H1 (cell line): ENCODE results near the gene ZDHHC11. TPM values are rescaled to one million over a fixed set of nuclear protein-coding genes. Genes with fewer than 3 reads are reported as not detected.

Experiments used
- CHD7 ChIP-seq: fragments of 300-600 bp; sonication (generic); IDR thresholded peaks from 2 replicates; pipeline ENCODE4 v1.7.1; 2012; ENCODE audit warnings: low read length, moderate library complexity, mild to moderate bottlenecking, inconsistent platforms; ENCODE audit not compliant: insufficient replicate concordance
- EP300 ChIP-seq, 2 experiments: IDR thresholded peaks; 1 replicate in 1 of 2; 2 replicates in 1 of 2; pipeline ENCODE4 v1.6.1; 2011 to 2012; ENCODE audit warnings: low read depth in 2 of 2, low read length in 2 of 2, mild to moderate bottlenecking in 2 of 2, borderline replicate concordance in 1 of 2, inconsistent platforms in 1 of 2, moderate library complexity in 1 of 2
- RBBP5 ChIP-seq: IDR thresholded peaks from 2 replicates; pipeline ENCODE4 v1.7.1; 2012; ENCODE audit warnings: low read depth, mild to moderate bottlenecking, inconsistent platforms, low read length, moderate library complexity, borderline replicate concordance
- TAF7 ChIP-seq: optimal IDR thresholded peaks from 2 replicates; pipeline ENCODE3; 2011; ENCODE audit warnings: low read depth, mild to moderate bottlenecking, inconsistent platforms, low read length, moderate library complexity, borderline replicate concordance
- USF2 ChIP-seq: IDR thresholded peaks from 2 replicates; pipeline ENCODE4 v1.6.1; 2011; ENCODE audit warnings: low read length, improper control_type of control experiment
- polyA plus RNA-seq, 7 experiments: library from polyadenylated mRNA; depleted of rRNA in 3 of 7; stranded (reverse) in 5 of 7; unstranded in 2 of 7; fragments of >200 nt in 5 of 7; fragments of 200-250 nt in 2 of 7; gene quantifications; 1 replicate in 5 of 7; 2 replicates in 1 of 7; 4 replicates in 1 of 7; pipeline versions ENCODE4 v1.2.1 to v1.2.3, GENCODE V29; 2011 to 2013; ENCODE audit warnings: missing spikeins in 2 of 7, mixed read lengths in 2 of 7
- total RNA-seq: library from RNA; stranded (reverse); fragmentation: NEBNext Ultra II Directional; extraction: Animal tissue kit (Norgen Biotek cat#: 25700); gene quantifications from 2 replicates; pipeline ENCODE4 v1.2.1, GENCODE V29; 2021

The ZDHHC11 gene
- total and polyA plus RNA-seq, 2 of the 8 experiments (the other 6 are each of a cell fraction or from before 2014, with no cell fraction given): 4.7 to 16.6 TPM

GRCh38 chr5:756171-756570 is 94.6 kb downstream of the ZDHHC11 start (continued):
- no peak for TF ChIP-seq CHD7
- no peak for TF ChIP-seq USF2
- TF ChIP-seq EP300 (IDR thresholded peaks at IDR 0.05; ENCODE audit: borderline replicate concordance in 1 of 2, low read depth in 2 of 2, low read length in 2 of 2): no peak
- TF ChIP-seq RBBP5: no peak
- TF ChIP-seq TAF7: no peak
